NCI-H1092 treated with DMSO at 0.1 percent for 48 hours (cell line): Measurements from ENCODE around the gene NKAIN4.

Source experiments
- DNase-seq: peaks from one replicate; lab custom pipeline; 2025; lab: John Stamatoyannopoulos, UW

Gene NKAIN4

DNA sequence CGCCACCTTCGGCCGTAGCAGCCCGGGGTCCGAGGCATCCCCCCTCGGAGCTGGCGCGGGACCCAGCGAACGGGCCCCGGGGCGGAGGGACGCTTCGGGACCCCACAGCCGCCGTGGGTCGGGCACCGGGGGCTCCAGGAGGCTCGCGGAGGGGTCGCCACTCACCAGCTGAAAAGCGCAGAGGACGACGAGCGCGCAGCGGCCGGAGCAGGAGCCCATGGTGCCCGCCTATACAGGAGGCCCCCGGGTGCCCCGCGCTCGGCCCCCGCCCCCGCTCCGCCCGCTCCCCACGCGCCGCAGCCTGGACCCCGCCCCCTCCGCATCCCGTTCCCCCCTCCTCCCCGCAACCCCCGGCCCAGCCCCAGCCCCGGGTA is at the start of gene NKAIN4:
Gene NKAIN4, minus strand, starts transcription at position 232 of the 374 bp plus-strand sequence. Its CDS starts 13 bp downstream, at position 219.
- DNase-seq, result no peak

DNA sequence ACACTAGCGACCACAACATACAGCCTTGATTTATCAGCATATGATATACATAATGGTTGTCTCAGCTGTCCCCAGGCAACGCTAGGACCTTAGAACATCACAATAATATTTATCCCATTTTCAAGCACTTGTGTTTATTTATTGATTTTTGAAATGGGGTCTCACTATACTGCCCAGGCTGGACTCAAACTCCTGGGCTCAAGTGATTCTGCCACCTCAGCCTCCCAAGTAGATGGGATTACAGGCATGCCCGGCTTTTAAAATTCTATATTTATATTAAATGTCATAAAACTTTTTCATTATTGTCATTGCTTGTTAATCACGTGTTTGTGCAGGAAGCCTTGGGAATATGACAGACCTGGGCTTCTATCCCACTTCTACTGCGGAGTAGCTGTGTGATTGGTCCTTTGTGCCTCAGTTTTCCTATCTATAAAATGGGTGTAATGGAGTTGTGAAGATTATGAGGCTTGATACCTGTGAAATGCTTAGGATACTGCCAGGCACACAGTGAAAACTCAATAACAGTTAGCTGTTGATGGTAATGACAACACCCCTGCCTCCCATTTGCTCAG is 48.9 kb upstream of the NKAIN4 start:
- no peak for DNase-seq

DNA sequence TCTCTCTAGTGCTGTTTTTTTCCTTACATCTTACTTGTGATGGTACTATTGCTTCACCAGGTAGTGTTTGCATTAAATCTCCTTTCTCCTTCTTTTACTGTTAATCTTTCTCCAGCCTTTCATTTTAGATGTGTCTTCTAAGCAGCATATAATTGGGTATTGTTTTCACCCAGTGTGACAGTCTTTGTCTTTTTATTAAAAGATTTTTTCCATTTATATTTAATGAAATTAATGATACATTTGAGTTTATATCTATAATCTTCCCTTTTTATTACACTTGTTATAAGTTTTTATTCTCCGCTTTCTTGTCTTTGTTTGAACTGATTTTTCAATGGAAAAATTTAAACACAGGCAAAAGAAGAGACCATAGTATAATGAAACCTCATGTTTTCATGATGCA is 47.4 kb upstream of the NKAIN4 start:
- no peak for DNase-seq

DNA sequence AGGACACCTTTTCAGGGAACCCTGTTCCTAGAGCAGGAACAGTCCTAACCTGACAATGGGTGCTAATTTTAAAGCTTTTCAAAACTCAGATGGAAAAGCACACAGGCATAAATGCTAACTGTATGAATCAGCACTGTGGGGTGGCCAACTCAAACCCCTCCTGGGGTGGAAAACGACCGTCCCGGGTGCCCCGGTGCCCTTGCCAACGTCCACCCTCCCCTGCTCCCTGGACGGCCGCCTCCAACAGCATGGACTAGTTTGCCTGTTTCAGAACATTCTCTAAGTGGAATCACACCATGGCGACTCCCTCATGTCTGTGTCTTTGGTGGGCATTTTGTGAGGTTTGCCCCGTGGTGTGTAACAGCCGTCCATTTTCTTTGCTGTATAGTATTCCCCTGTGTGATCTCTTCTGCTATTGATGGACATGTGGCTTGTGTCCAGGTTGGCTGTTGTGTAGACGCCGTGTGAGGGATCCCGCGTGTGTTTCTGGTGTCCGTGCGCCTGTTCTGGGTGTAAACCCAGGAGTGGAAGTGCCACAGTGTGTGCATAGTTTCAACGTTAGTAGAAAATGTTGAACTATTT is 44.6 kb upstream of the NKAIN4 start:
- no peak for DNase-seq

DNA sequence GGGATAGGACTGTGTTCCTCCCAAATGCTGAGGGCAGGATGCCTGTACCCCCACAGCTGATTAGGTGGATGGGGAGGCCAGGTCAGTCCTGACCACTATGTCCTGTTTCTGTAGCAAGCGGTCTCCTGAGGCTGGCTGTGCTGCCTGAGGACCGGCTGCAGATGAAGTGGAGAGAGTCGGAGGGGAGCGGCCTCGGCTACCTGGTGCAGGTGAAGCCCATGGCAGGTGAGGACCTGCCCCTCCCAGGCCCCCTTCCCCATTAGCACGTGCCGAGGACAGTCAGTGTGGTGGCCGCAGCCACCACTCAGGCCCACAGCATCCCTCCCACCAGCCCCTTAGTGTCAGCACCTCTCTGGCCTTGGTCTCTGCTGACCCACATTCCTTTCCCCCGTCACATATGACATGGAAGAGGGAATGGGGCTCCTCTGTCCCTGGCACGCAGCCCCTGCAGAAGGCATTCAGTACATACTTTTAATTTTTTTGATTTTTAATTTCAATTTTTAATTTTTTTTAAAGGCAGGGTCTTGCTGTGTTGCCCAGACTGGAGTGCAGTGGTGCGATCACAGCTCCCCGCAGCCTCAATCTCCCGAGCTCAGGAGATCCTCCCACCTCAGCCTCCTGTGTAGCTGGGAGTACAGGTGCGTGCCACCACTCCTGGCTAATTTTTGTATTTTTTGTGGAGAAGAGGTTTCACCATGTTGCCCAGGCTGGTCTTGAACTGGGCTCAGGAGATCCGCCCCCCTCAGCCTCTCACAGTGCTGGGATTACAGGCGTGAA is 43.7 kb upstream of the NKAIN4 start:
- no peak for DNase-seq

DNA sequence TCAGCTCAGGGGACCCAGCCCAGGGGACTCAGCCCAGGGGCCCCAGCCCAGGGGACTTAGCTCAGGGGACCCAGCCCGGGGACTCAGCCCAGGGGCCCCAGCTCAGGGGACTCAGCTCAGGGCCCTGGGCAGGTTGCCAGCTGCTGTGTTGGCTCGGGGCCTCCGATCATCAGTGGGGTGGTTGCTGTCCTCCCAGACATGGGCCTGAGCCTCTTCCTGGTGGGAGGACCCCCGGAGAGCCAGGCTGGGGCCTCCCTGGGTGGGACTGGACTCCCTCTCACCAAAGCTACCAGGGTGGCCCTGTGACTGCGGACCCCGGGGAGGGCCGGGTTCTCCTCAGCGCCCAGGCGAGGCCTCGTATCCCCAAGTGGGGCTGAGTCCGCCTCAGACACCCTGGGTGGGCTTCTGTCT is 43.1 kb upstream of the NKAIN4 start:
- DNase-seq, result no peak

DNA sequence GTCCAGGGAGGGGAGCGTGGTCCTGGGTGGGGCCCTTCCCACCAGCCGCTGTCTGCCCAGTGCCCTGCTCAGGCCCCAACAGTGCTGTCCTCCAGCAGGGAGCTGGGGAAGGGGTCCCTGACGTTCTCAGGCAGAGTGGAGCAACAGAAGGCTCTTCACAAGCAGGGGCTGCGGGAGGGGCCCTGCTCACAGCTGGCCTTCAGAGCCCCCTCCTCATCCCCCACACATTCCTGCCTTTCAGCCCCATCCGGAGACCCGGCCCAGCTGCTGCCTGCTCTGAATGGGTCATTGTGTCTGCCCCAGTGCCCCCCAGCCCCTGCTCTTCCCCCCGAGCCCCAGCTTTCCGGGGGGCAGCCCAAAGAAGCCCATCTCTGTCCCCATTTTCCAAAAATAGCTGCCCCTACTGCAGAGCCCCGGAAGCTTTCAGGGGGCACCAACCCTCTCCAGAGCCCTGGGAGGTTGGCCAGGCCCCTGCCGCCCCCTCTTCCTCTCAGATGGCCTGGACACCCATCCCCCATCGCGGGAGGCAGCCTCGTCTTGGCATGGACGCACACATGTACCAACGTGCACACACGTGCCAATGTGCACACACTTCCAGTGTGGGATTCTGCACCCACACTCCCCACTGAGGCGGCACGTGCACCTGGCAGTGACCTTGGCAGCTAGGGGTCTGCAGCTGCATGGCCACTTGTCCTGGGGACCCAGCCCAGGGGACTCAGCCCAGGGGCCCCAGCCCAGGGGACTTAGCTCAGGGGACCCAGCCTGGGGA is 42.5 kb upstream of the NKAIN4 start:
- no peak for DNase-seq

DNA sequence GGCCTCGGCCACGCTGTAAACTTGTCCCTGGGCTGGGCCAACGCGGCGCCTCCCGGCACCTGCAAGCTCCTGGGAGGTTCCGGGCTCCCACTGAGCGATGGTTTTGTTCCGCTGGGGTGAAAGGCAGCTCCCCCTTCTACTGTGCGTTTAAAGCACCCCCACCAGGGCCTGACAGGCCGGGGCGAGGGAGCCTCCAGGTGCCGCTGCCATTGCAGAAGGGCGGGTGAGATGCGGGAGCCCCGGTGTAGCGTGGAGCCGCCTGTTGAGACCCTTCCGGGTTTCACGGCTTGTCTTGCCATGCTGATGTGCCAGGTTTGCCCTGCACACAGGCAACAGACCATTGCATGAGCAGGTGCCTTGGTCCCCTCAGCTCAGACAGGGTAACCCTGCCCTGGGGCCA is 41.6 kb upstream of the NKAIN4 start:
- DNase-seq, result no peak

DNA sequence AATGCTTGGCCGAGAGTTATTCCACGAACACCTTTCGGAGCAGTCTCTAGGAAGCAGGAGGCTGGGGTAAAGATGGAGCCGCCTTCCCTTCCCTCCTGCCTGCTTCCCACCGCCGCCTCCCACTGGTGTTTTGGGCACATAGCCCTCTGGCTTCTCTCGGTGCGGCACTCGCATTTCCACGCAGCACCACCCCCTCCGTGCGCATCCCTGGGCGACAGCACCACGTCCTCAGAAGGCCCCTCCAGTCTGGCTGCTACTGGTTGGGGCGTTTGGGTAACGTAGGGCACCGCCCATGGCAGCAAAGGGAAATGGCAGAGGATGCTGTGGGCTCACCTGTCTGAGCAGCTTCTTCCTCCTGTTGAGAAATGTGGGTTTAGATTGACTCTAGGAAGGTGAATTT is 41.2 kb upstream of the NKAIN4 start:
- DNase-seq, result no peak

DNA sequence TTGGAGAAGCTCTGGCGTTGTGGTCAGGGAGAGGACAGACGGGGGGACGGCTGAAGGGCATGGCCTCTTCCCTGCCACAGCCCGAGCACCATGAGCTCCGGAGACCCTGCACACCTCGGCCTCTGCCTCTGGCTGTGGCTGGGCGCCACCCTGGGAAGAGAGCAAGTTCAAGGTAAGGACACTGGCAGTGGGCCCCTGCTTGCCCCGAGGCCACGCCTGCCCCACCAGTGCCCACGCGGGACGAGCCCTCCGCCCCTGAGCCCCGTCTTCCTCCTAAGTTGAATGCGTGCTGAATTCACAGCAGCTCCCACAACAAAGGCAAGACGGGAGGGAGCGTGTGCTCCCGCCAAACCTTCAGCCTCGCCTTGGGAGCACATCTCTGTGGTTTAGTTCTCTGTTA is 40.8 kb upstream of the NKAIN4 start:
- no peak for DNase-seq

DNA sequence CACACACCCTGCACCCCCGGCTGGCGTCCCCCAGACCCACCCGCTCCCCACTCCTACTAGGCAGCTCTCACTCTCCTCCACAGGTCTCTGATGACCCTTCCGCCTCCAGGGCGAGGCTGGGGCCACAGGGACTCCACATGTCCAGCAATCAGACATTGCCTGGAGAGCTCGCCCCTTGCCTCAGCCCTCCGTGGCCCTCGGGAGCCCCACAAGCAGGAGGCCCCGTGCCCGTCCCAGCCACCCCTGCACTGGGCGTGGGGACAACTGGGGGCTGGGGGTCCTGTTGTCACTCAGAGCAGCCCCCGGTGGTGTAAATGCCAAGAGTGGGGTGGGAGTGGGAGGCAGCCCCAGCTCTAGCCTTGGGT is 40.3 kb upstream of the NKAIN4 start:
- no peak for DNase-seq

DNA sequence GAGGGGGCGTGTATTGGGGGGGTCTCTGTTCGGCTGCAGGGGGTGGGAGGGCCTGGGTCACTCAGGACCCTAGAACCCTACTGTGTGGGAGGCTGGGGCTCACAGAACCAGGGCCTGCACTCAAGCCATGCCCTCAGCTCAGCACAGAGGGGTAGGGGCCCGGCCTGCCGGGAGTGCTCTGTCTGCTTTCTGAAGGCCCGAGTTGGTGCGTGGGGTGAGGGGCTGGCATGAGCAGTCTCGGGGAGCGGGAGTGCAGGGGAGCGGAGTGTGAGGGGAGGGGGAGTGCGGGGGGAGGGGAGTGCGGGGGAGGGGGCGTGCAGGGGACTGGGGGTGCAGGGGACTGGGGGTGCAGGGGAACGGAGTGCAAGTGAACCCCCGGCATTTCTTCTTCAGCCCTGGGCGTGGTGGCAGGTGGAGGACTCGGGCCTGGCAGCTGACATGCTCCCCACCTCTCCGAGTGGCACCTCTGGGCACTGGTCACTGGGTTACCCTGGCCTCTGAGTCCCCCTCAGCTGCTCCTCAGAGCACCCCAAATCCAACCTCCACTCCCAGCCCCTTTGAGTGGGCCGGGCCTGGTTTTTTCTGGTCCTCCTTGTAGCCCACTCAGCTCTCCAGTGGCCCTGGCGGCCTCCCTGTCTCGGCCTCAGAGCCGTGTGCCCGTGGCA is 39.7 kb upstream of the NKAIN4 start:
- no peak for DNase-seq

DNA sequence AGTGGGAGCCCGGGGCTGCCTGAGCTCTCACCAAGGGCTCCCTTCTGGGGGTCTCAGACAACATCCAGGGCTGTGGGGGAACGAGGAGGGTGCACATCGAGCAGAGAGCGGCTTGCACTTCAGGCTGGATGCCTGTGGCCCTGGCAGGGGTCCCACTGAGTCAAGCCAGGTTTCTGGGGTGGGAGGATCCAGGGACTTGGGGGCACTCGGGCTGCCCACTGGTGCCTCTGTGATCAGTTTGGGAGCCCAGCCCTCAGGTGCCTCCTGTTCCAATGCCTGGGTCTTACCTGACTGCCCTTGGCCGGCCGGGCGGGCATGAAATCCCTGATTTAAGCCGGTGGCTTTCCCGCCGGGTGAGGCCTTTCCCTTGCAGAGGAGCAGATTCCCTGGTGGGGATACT is 39.2 kb upstream of the NKAIN4 start:
- DNase-seq, result no peak

DNA sequence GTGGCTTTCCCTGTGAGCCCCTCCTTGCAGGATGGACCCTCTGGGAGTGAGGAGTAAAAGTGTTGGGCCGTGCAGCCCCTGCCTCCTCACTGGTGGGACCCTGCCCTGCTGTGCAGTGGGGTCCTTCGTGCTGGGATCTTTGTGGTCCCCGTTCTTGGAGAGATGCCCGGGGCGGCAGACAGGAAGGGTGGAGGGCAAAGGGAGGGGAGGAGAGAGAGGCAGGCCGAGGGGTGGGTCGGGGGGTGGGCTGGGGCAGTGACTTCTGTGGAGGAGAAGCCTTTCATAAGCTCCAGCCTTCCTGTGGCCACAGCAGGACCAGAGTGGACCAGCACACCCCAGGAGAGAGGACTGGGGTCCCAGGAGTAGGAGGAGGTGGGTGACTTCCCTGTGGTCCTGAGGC is 38.6 kb upstream of the NKAIN4 start, which contains the start of gene COL20A1:
Gene COL20A1, plus strand, starts transcription at position 283 of the 400 bp plus-strand sequence. CDS start 1,922 bp downstream, outside the sequence.
- no peak for DNase-seq

DNA sequence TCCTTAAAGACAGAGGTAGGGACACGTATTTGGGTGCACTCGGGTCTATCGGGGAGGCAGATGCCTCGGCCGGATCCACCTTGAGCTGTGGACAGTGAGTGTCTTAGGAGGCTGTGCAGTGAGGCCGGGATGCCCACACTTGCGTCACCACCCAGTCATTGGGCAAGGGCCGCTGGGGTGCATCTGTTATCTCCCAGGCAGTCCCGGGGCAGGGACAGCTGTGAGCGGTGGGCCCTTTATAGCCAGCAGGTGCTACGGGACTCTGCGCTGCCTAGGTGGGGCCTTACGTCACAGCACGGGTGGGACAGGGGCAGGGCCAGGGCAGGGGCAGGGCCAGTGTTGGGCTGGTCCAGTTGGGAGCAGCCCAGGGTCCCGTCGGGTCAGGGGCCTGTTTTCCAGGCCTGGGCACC is 38.0 kb upstream of the NKAIN4 start:
- DNase-seq, result no peak

DNA sequence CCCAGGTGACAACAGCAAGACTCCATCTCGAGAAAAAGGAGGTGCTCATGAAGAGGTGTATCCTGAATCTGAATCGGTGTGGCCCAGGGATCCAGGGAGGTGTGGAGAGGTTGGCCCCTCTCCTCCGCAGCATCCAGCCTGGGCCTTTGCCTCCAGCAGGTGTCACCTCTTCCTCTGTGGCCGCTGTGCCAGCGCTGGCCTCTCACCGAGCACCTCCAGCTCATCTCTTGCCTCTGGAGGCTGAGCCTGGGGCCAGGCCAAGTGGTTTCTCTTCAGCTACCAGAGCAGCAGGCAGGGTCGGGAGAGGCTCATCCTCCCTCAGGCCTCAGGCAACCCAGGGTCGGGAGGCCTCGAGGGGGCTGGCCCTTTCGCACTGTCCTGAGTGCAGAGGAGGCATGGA is 37.5 kb upstream of the NKAIN4 start:
- no peak for DNase-seq

DNA sequence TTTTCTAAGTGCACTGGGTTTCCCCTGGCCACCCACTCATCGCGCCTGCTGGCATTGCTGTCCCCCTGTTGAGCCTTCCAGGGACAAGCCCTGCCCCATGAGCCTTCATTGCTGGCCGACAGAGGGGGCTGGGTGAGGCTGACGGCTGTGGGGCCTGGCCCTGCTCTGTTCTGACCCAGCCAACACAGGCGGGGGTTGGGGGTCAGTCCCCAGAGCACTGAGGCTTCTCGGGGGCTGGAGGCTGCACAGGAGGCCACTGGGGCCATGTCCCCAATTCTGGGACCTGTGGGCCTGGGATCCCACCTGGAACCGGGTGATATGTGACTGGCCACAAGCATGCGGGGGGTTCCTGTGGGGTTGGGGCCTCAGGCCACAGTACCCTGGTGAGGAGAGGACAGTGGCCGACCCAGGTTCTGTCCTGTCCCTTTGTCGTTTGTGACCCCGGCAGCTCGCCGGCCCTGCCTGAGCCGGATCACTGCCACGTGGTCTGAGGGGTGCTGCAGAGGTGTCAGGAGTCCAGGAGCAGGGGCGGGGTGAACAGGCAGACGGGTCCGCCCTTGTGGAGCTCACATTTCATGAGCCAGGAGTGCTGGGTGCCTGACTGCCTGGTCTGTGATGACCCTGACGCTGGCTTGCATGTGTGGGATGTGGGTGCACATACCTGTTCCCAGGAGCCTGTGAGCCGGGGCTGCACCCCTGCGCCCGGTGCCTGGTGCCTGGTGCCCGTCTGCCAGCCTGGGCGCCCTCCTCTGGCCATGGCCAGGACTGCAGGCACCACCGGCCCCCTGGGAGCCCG is 36.6 kb upstream of the NKAIN4 start:
- DNase-seq, result no peak

DNA sequence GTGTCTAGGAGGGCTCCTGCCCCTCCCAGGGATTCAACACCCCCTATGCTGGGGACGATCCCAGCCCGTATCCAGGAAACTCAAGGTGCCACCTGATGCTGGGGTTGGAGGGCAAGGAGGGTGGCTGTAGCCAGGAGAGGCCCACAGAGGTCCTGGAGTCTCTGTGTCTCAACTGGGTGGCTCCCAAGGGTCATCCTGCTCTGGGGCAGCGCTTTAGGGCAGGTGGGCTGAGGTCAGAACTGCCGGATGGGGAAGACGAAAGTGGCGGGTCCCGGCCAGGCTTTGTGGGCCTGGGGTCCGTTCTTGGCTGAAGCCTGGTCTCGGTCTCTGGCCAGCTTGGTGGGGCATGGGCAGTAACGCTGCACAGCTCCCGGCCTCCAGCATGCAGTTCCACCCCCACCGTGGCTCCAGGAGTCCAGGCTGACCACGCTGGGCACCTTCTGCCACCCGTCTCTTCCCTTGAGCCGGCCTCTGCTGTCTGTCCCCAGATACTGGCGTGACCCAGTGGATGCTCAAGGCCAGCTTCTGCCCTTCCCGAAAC is 35.9 kb upstream of the NKAIN4 start:
- DNase-seq, result no peak

DNA sequence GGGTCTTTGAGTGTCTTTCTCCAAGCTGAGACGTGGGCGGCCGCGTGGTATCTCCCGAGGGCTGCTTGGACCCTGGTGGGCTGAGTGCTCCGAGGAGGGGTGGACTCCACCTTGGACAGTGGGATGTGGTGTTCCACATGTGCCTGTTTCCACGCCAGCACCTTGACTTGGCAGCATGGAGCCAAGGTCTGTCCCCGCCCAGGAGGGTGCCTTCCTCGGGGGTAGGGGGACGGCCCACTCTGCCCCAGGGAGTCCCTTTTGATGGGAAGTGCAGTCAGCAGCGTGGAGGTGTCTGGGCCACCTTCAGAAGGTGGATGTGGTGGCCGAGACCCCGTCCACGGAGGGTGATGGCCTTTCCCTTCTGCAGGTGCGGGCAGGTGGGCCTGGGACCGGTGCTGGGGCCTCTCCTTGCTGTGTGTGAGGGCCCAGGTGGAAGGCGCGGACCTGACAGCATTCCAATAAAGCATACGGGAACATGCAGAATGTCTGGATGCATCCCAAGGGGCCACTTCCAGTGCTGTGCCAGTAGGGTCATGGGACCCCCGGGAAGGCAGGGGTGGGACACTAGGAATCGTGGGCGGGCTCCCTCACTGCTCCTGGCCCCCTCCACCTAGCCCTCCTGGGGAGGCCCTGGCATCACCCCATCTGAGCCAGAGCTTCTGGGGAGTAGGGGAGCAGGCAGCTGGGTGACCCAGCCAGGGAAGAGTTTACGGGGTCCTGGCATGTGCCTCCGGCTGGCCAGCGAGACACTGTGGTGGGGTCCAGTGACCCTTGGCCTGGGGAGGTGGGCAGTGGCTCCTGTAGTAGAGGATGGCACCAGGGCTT is 35.3 kb upstream of the NKAIN4 start:
- no peak for DNase-seq

DNA sequence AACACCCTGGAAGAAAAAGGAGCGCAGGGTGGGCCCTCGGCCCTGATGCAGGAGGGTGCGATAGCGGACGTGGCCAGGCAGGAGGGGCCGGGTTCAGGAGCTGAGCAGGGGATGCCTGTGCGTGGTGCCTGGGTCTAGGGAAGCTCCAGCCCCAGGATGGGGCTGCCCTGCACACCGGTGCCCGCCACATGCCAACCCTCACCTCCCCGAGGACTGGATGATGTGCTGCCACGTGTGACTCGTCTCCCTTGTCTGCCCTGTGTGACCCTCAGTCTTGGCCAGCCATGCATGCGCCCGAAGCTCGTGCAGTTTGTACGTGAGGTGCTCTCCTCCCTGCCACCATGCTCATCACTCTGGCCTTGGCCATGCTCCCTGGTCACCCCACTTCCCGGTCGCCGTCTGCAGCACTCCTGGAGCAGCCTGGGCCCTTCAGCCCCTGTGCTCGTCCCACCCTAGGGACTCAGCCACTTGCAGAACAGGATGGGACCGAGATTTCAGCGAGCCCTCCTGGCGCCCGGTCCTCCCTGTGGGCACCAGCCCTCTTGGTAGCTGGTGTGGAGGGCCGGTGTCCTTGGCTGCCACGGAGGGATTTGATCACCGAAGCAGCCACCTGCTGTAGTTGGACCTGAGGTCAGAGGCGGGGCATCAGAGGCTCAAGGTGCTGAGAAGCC is 34.5 kb upstream of the NKAIN4 start:
- DNase-seq, result no peak
